SU-DHL-6 (cell line): ENCODE measurements around the gene UGT1A4.

ENCODE experiments used
- H2AFZ ChIP-seq: fragments of 200-600 bp; sonication (generic); 2 replicates; pipeline ENCODE4 v1.6.1; 2014; ENCODE audit warnings: low read depth, mild to moderate bottlenecking, moderate library complexity, mixed read lengths, antibody characterized with exemption, low read length; ENCODE audit not compliant: severe bottlenecking
- H3F3A ChIP-seq: fragments of 200-600 bp; shearing (Covaris generic); 2 replicates; pipeline ENCODE4 v1.6.0; 2016; ENCODE audit warnings: antibody characterized with exemption, mild to moderate bottlenecking; ENCODE audit not compliant: insufficient read depth
- H3K27ac ChIP-seq: fragments of 200-600 bp; sonication (generic); 2 replicates; pipeline ENCODE4 v1.5.1; 2016; ENCODE audit warnings: low read depth, mild to moderate bottlenecking, low read length, moderate library complexity, mixed read lengths
- H3K27me3 ChIP-seq: fragments of 200-600 bp; sonication (generic), shearing (Covaris generic); 2 replicates; pipeline ENCODE4 v1.6.0; 2014; ENCODE audit warnings: mild to moderate bottlenecking, low read length
- H3K36me3 ChIP-seq: fragments of 200-600 bp; sonication (generic); 2 replicates; pipeline ENCODE4 v1.6.1; 2014; ENCODE audit warnings: mild to moderate bottlenecking, low read length, mixed read lengths
- H3K4me2 ChIP-seq: fragments of 300-600, 200-600 bp; shearing (Covaris generic), sonication (generic); 2 replicates; pipeline ENCODE4 v1.6.0; 2014; ENCODE audit warnings: low read length, low read depth, mild to moderate bottlenecking; ENCODE audit not compliant: poor library complexity, severe bottlenecking
- H3K4me3 ChIP-seq: fragments of 200-600 bp; sonication (generic); 2 replicates; pipeline ENCODE4 v1.5.1; 2014; ENCODE audit warnings: antibody characterized with exemption, low read length, mild to moderate bottlenecking, mixed read lengths; ENCODE audit not compliant: insufficient read depth, poor library complexity, severe bottlenecking
- H3K79me2 ChIP-seq: fragments of 200-600 bp; sonication (generic); 2 replicates; pipeline ENCODE4 v1.6.1; 2014; ENCODE audit warnings: mild to moderate bottlenecking, low read length, moderate library complexity; ENCODE audit not compliant: insufficient read depth
- H3K9ac ChIP-seq: fragments of 200-600 bp; sonication (generic); 2 replicates; pipeline ENCODE4 v1.7.0; 2014; ENCODE audit warnings: mild to moderate bottlenecking, low read length
- H3K9me2 ChIP-seq: fragments of 200-600 bp; sonication (generic); replicated peaks from 2 replicates; pipeline ENCODE4 v1.6.1; 2014; ENCODE audit warnings: low read length; ENCODE audit not compliant: insufficient read depth
- H3K9me3 ChIP-seq: fragments of 200-600 bp; sonication (generic); 2 replicates; pipeline ENCODE4 v1.6.1; 2014; ENCODE audit warnings: low read length, mixed read lengths; ENCODE audit not compliant: insufficient read depth
- H4K20me1 ChIP-seq: fragments of 200-600 bp; sonication (generic); 2 replicates; pipeline ENCODE4 v1.6.1; 2014; ENCODE audit warnings: low read depth, mild to moderate bottlenecking, antibody characterized with exemption, low read length, moderate library complexity, mixed read lengths
- CTCF ChIP-seq: fragments of 200-600 bp; sonication (generic); IDR thresholded peaks from one replicate; pipeline ENCODE4 v1.5.1; 2017; ENCODE audit warnings: antibody characterized with exemption, mild to moderate bottlenecking, low read length, moderate library complexity; ENCODE audit not compliant: insufficient read depth, poor library complexity, severe bottlenecking
- EZH2phosphoT487 ChIP-seq: fragments of 200-600 bp; sonication (generic), shearing (Covaris generic); conservative IDR thresholded peaks from 2 replicates; pipeline ENCODE4 v1.6.1; 2018; ENCODE audit warnings: mild to moderate bottlenecking, antibody characterized with exemption, low read length, moderate library complexity, mixed read lengths

UGT1A4 gene

GRCh38 chr2:233673896-233674295, 44.6 kb upstream of the UGT1A4 start:
- no peaks in the 10 kb centered on the region for H3K9me2 ChIP-seq
- no peaks in the 10 kb centered on the region for H3K27me3 ChIP-seq
- H3K36me3 ChIP-seq = no peaks in the 10 kb centered on the region
- no peaks in the 10 kb centered on the region for H3F3A ChIP-seq
- H3K4me3 ChIP-seq = no peak overlapping the region
- H3K79me2 ChIP-seq = no peaks in the 10 kb centered on the region
- no peak overlapping the region for H2AFZ ChIP-seq
- no peaks in the 10 kb centered on the region for H3K9me3 ChIP-seq
- no peak for TF ChIP-seq CTCF
- TF ChIP-seq EZH2phosphoT487 = no peak
- no peak overlapping the region for H3K27ac ChIP-seq
- H4K20me1 ChIP-seq = no peaks in the 10 kb centered on the region
- H3K9ac ChIP-seq = no peak overlapping the region
- no peak overlapping the region for H3K4me2 ChIP-seq

- Histone ChIP-seq H3K9ac (no peak overlapping the region), H3K9me2 (no peaks in the 10 kb centered on the region), H2AFZ (no peak overlapping the region), H3K36me3 (no peaks in the 10 kb centered on the region), H3K27me3 (no peaks in the 10 kb centered on the region), H3K27ac (no peak overlapping the region), H3K9me3 (no peaks in the 10 kb centered on the region), H3F3A (no peaks in the 10 kb centered on the region), H3K79me2 (no peaks in the 10 kb centered on the region), H4K20me1 (no peaks in the 10 kb centered on the region), H3K4me2 (no peak overlapping the region), H3K4me3 (no peak overlapping the region)
- TF ChIP-seq EZH2phosphoT487 (no peak), CTCF (no peak)
These were observed 44.2 kb upstream of the UGT1A4 start for GRCh38 chr2:233674314-233674713.

GRCh38 chr2:233674995-233675394, 43.5 kb upstream of the UGT1A4 start:
- no peak overlapping the region for H3K27ac ChIP-seq
- no peaks in the 10 kb centered on the region for H3K36me3 ChIP-seq
- H3K27me3 ChIP-seq = no peaks in the 10 kb centered on the region
- no peaks in the 10 kb centered on the region for H3K9me3 ChIP-seq
- no peaks in the 10 kb centered on the region for H3K9me2 ChIP-seq
- H3K79me2 ChIP-seq = no peaks in the 10 kb centered on the region
- no peak overlapping the region for H3K4me2 ChIP-seq
- no peak overlapping the region for H2AFZ ChIP-seq
- no peak overlapping the region for H3K4me3 ChIP-seq
- H3K9ac ChIP-seq = no peak overlapping the region
- no peaks in the 10 kb centered on the region for H3F3A ChIP-seq
- no peak for TF ChIP-seq EZH2phosphoT487
- no peak for TF ChIP-seq CTCF
- no peaks in the 10 kb centered on the region for H4K20me1 ChIP-seq
